ENCODE measurements around the gene SUSD2. TPM values are rescaled to one million over a fixed set of nuclear protein-coding genes. Genes with fewer than 3 reads are reported as not detected.

SUSD2 gene
- total and polyA plus RNA-seq, 2 of the 8 experiments (the other 6 are each of a cell fraction or from before 2014, with no cell fraction given): 2.0 to 4.8 TPM

DNA sequence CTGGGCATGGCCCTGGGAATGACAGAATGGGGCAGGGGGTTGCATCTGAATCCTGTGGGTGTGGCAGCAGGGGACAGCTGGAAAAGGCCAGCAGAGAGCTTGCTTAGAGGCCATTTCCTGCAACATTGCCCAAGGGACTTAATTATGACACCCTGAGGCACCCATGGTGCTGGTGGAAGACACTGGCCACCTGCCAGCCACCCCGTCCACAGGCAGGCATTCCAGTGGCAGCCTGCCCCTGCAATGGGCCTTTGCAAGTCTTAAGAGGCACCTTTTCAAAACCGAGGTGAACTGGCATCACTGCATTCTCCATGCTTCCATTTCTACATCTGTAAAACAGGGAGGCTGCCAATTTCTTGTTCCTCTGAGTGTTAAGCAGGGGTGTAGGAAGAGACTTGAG, 21.6 kb upstream of the SUSD2 start:
- H3K27ac ChIP-seq (ENCODE audit: low read depth, low read length): no peak overlapping the region
- WGBS, 2 experiments (ENCODE audit: extremely low coverage in 1 of 2, insufficient coverage in 1 of 2, insufficient read length in 1 of 2, insufficient replicate concordance in 2 of 2, low coverage in 1 of 2, low lambda C conversion rate in 2 of 2, missing lambda C conversion rate in 1 of 2): 90% methylated on average over 2 of the region's 2 CpGs; no CpG with 5 or more reads in 1 of the 2 experiments
- H2AK5ac ChIP-seq (ENCODE audit: low read depth, low read length): no peak overlapping the region
- peaks cover 0 to 1% (median under 1%) of the 10 kb centered on the region in 4 experiments; a peak in 3 of 7 replicates for H3K27me3 ChIP-seq (replicated peaks in 1 of 4; ENCODE audit: control insufficient read depth in 3 of 4, extremely low read depth in 1 of 4, insufficient read depth in 3 of 4, low read length in 3 of 4)
- H2BK5ac ChIP-seq (ENCODE audit: low read depth, low read length): no peak overlapping the region
- no peak overlapping the region for H2BK12ac ChIP-seq (ENCODE audit: low read depth, low read length)
- peaks cover 0 to 1% (median under 1%) of the 10 kb centered on the region in 4 experiments; a peak in 1 of 8 replicates for H3K36me3 ChIP-seq (ENCODE audit: control insufficient read depth in 2 of 4, insufficient read depth in 4 of 4, low read length in 3 of 4)
- H3K23ac ChIP-seq (ENCODE audit: insufficient read length): no peak overlapping the region
- no peak overlapping the region for H3K14ac ChIP-seq (ENCODE audit: insufficient read length)
- no peak overlapping the region for H4K5ac ChIP-seq (ENCODE audit: insufficient read length, low read depth, low read length)
- no peak overlapping the region for H3K4ac ChIP-seq (replicated peaks; ENCODE audit: insufficient read length, low read depth, low read length)
- H3K56ac ChIP-seq (replicated peaks; ENCODE audit: insufficient read length, low read depth, low read length): no peak overlapping the region
- no peak overlapping the region for H2BK120ac ChIP-seq (replicated peaks; ENCODE audit: low read depth, low read length)
- no peaks in the 10 kb centered on the region for H3K79me1 ChIP-seq (ENCODE audit: low read depth, low read length)
- H3K23me2 ChIP-seq (ENCODE audit: low read depth, low read length): peaks cover 10% of the 10 kb centered on the region
- no peak overlapping the region for H2BK20ac ChIP-seq (ENCODE audit: low read length)
- H4K20me1 ChIP-seq (replicated peaks in 1 of 2; ENCODE audit: control insufficient read depth in 1 of 2, insufficient read depth in 2 of 2, low read length in 2 of 2): peaks cover 5 to 10% of the 10 kb centered on the region in 2 experiments
- no peak for DNase-seq (ENCODE audit: low read depth in 1 of 2, low spot score in 2 of 2)
- TF ChIP-seq MAFK (IDR thresholded peaks at IDR 0.05; ENCODE audit: low read depth, low read length) (no peak), SP2 (IDR thresholded peaks at IDR 0.05; ENCODE audit: low read length) (no peak), SUZ12 (IDR thresholded peaks at IDR 0.05; ENCODE audit: low read length) (no peak), KDM4A (IDR thresholded peaks at IDR 0.05; ENCODE audit: low read depth, low read length, severe bottlenecking) (no peak), SIRT6 (IDR thresholded peaks at IDR 0.05; ENCODE audit: low read length) (no peak), TAF7 (optimal IDR thresholded peaks at IDR 0.05; ENCODE audit: borderline replicate concordance, low read depth, low read length) (no peak)
- ChIA-PET POLR2A (ENCODE audit: partially characterized antibody) (no interaction called here), CTCF (ENCODE audit: partially characterized antibody) (interaction anchor here (0.6 to 10.9 kb wide), 7 partner anchors 12 to 51 kb away, joined by 3 to 301 read pairs (median 5); partner anchors contain the start of gene SUSD2)
- no peak overlapping the region for H3K9ac ChIP-seq (replicated peaks in 1 of 4; ENCODE audit: extremely low read depth in 1 of 4, low read depth in 3 of 4, low read length in 3 of 4)
- no peak overlapping the region for H3K4me3 ChIP-seq (ENCODE audit: extremely low read depth in 1 of 4, insufficient read depth in 2 of 4, low read depth in 3 of 4, low read length in 4 of 4)
- H2AFZ ChIP-seq (ENCODE audit: low read length): no peak overlapping the region
- no peak overlapping the region for H3K18ac ChIP-seq (ENCODE audit: extremely low read depth, low read length)
- H3K4me1 ChIP-seq (replicated peaks in 1 of 4; ENCODE audit: control insufficient read depth in 3 of 4, insufficient read depth in 4 of 4, low read length in 3 of 4): peaks cover 0 to 22% (median 12%) of the 10 kb centered on the region in 4 experiments; a peak in 6 of 7 replicates
- no peak overlapping the region for H4K91ac ChIP-seq (replicated peaks; ENCODE audit: insufficient read length, low read length)
- no peak overlapping the region for H3K4me2 ChIP-seq (ENCODE audit: insufficient read depth in 1 of 2, low read depth in 2 of 2, low read length in 2 of 2)
- no peak overlapping the region for H4K8ac ChIP-seq (ENCODE audit: extremely low read depth, insufficient read depth, low read length)
- no peak for FAIRE-seq
- no peaks in the 10 kb centered on the region for H3K79me2 ChIP-seq (ENCODE audit: control insufficient read depth in 1 of 2, insufficient read depth in 2 of 2, low read length in 2 of 2)
- no peak overlapping the region for H2BK15ac ChIP-seq (ENCODE audit: low read length)
- no peaks in the 10 kb centered on the region for H3K9me3 ChIP-seq (ENCODE audit: insufficient read depth in 2 of 2, low read depth in 1 of 2, low read length in 1 of 2)
